Measurements from ENCODE around the gene TMEM233.

- TF ChIP-seq USF1 (IDR thresholded peaks at IDR 0.05) (no peak), REST (IDR thresholded peaks at IDR 0.05; ENCODE audit: low read depth) (no peak), TEAD4 (IDR thresholded peaks at IDR 0.05) (no peak), RAD21 (IDR thresholded peaks at IDR 0.05; ENCODE audit: low read depth) (no peak), MAX (IDR thresholded peaks at IDR 0.05) (no peak)
These were observed 76.3 kb downstream of the TMEM233 start for GRCh38 chr12:119669744-119670472.

Measured in Ishikawa (cell line).